GM13976 (cell line): Measurements from ENCODE around the gene NGFR.

ENCODE experiments used
- DNase-seq: peaks from one replicate; pipeline ENCODE4 v3.0.0; 2012; ENCODE audit warnings: low spot score
- CTCF ChIP-seq: IDR thresholded peaks from 2 replicates; pipeline ENCODE4 v1.5.1; 2012; ENCODE audit warnings: borderline replicate concordance, mild to moderate bottlenecking; ENCODE audit not compliant: insufficient read depth; ENCODE audit errors: extremely low read depth, missing control alignments, control extremely low read depth
- in situ Hi-C: fragments of 300-500 bp; cut with MboI; formaldehyde crosslinking; loops from one replicate; pipeline ENCODE4 v1.12.0; 2022; ENCODE audit warnings: low sequenced_read_pairs, mixed read lengths, inconsistent platforms; ENCODE audit not compliant: unreplicated experiment

The NGFR gene

DNA sequence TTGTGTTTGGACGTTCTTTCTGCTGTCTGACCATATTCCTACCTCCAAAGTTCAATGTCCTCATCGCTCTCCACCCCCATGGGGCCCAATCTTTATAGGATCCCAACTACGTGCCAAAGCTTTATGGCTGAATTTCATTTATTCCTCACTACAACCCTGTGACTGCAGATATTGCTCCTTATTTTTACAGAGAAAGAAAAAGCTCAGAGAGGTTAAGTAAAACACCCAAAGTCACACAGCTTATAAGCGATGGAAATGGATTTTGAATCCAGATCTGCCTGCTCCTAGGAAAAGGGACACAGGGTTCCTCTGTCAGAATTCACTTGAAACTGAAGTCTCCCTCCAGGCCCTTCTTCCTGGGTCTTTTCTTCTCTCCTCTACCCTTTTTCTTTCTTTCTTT, 9.3 kb downstream of the NGFR start:
- TF ChIP-seq CTCF, result no peak
- in situ Hi-C loops, result no loop called here
- no peak for DNase-seq

GRCh38 chr17:49505854-49506253, 10.8 kb downstream of the NGFR start:
- no peak for TF ChIP-seq CTCF
- in situ Hi-C loops, result no loop called here
- no peak for DNase-seq

- TF ChIP-seq CTCF, result no peak
- no peak for DNase-seq
- in situ Hi-C loops, result no loop called here
Observed at GRCh38 chr17:49506282-49506681, 11.2 kb downstream of the NGFR start.

- in situ Hi-C loops, result no loop called here
- no peak for TF ChIP-seq CTCF
- no peak for DNase-seq
Observed at GRCh38 chr17:49508061-49508865, 13.2 kb downstream of the NGFR start.

DNA sequence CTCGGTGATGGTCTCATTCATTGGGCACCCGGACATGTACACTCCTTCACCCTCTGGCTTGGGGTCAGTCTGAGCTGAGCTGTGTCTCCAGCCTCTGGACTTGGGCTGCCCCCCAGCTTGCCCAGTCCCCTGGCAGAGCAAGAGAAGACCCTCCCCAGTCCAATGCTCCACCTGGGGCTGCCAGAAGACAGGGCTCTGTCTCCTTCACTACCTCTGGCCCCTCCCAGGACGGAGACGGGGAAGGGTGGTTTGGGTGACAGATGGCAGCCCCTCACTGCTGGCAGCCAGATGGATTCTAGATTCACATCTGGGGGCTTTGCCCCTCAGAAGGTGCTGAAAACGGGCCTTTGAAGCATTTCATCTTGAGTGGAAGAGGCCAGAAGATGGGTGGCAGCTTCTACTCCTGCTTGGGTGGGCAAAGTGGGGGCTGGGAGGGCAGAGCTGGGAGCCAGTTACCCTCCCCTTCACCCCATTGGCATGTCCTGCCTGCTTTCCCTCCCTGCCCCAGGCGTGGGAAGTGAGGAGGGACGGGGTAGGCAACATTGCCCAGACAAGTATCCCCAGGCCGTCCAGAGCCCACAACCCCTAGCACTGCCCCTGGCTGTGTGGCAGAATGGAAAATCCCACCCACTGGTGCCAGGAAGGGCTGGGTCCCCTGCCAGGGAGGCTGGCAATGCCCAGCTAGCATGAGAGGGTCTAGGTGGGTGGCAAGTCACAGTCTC, 13.9 kb downstream of the NGFR start:
- in situ Hi-C loops, result no loop called here
- no peak for TF ChIP-seq CTCF
- no peak for DNase-seq

DNA sequence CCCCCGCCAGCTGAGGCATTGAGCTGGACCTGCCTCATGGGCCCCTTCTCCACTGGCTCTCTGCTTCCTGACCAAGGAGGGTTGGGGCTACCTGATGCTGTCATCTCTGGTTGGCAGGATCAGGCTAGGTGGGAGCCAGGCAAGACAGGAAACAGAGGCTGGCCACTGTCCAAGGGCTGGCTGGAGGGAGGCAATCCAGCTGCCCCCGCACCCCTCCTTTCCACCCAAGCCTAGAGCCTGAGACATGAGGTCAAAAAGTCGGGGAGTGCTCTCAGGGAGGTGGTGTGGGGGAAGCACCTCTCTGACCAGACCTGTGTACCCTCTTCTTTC, 14.5 kb downstream of the NGFR start:
- no peak for DNase-seq
- in situ Hi-C loops, result no loop called here
- no peak for TF ChIP-seq CTCF
